HG02763 (cell line): Measurements from ENCODE around the gene IQSEC3.

Experiments
- ATAC-seq: cut with Tn5 transposase; IDR thresholded peaks from one replicate; pipeline ENCODE4 v1.9.1; 2021; ENCODE audit warnings: mild to moderate bottlenecking, moderate library complexity; ENCODE audit not compliant: unreplicated experiment

The IQSEC3 gene

GRCh38 chr12:138171-138897 lies 71.8 kb downstream of the IQSEC3 start:
- ATAC-seq, result no peak

DNA sequence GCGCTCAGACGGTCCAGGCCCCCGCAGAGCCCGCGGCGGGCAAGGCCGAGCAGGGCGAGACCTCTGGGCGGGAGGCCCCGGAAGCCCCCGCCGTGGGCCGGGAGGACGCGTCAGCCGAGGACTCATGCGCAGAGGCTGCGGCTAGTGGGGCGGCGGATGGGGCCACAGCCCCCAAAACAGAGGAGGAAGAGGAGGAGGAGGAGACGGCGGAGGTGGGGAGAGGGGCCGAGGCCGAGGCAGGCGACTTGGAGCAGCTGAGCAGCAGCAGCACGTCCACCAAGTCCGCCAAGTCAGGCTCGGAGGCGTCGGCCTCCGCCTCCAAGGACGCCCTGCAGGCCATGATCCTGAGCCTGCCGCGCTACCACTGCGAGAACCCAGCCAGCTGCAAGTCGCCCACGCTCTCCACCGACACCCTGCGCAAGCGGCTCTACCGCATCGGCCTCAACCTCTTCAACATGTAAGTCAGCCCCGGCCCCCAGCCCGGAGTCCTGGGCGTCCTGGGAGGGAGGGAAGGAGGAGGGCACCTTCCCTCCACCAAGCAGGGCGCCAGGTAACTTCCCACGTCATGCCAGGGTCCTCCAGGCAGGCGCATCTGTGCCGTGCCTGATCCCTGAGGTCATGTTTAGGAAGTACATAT lies 72.4 kb downstream of the IQSEC3 start:
- no peak for ATAC-seq

GRCh38 chr12:139585-139984 lies 73.0 kb downstream of the IQSEC3 start:
- ATAC-seq, result no peak

DNA sequence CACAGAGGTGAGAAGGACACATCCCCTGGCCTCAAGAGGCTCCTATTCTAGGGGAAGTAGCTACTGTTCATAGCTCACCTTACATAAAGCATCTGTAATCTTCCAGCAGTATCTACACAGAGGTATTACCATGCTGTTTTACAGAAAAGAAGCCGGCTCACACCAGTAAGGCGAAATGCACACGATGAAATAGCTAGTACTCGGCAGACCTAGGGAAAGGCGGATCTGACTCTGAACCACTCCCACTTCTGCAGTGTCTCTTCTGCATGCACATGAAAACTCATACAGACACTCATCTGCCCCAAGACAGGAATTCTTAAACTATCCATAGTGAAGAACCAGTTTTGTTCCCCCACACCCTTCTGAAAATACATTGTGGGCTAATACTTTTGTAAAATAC lies 73.6 kb downstream of the IQSEC3 start:
- ATAC-seq, result no peak

DNA sequence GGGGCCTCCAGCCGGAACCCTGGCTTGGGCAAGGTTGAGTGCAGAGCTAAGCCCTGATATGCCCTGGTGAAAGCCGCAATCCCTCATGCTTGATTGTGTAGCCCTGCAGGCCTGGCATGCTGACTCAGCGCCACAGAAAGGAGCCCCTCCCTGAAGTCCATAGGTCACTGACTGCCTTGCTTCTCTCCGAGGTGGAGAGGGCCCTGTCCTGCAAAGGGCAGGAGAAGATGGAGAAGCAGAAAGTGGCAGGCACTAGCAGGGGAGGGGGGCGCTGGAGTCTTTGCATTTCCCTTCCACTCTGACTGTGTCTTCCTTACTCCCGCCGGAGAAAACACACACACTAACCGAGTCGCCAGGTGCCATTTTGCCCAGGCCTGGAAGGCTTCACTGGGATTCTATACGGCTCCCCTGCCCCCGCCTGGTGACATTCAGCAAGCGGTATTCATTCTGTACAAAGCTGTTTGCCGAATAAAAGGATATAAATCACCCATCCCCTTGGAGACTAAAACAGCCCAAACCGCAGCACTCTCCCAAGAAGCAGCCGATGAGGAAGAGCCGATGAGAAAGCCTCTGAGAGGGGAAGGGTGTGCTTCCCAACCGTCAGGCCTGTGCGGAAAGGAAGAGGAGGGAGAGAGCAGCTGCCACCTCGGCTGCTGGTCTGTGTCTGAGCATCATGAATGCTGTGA lies 77.5 kb downstream of the IQSEC3 start:
- ATAC-seq, result no peak

DNA sequence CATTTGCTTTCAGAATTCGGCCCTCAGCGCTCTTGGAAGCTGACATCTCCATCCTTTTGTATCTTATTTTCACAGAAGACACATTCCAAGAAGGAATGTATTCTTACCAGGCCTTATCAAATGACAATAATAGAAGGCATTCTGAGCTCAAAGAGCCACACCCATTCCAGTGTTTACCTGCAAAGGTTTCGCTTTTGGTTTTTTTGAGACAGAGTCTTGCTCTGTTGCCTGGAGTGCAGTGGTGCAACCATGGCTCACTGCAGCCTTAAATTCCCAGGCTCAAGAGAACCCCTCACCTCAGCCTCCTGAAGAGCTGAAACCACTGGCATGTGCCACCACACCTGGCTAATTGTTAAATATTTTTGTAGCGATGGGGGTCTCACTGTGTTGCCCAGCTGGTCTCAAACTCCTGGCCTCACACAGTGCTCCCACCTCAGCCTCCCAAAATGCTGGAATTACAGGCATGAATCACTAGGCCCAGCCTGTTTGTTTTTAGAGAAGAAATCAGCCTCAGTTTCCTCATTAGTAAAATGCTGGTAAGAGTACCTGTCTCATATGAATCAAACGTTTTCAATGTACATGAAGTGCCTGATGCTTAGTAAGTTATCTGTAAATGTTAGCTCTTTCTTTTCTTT lies 78.2 kb downstream of the IQSEC3 start:
- ATAC-seq, result no peak

- no peak for ATAC-seq
These were observed 78.9 kb downstream of the IQSEC3 start for GRCh38 chr12:145369-145960.

DNA sequence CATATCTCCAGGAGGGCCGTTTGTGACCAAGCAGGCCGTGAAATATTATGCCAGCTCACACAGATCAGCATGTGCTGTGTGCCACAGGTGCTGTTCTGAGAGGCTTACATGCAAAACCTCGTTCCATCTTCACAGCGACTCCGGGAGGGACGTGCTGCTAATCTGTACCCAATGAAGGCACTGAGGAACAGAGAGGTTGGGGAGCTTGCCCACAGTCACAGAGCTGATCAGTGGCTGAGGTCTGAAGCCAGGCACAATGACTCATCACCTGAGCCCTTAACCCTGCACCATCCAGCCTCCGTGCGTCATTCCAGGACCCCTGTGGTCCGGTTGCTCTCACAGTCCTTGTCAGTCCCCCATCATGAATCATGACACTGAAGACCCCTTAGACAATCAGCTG lies 80.7 kb downstream of the IQSEC3 start:
- no peak for ATAC-seq

- ATAC-seq, result no peak
These were observed 82.3 kb downstream of the IQSEC3 start for GRCh38 chr12:148676-149416.

GRCh38 chr12:151579-151978 lies 85.0 kb downstream of the IQSEC3 start:
- ATAC-seq, result no peak

- ATAC-seq, result no peak
These were observed 85.9 kb downstream of the IQSEC3 start for GRCh38 chr12:152440-152839.

DNA sequence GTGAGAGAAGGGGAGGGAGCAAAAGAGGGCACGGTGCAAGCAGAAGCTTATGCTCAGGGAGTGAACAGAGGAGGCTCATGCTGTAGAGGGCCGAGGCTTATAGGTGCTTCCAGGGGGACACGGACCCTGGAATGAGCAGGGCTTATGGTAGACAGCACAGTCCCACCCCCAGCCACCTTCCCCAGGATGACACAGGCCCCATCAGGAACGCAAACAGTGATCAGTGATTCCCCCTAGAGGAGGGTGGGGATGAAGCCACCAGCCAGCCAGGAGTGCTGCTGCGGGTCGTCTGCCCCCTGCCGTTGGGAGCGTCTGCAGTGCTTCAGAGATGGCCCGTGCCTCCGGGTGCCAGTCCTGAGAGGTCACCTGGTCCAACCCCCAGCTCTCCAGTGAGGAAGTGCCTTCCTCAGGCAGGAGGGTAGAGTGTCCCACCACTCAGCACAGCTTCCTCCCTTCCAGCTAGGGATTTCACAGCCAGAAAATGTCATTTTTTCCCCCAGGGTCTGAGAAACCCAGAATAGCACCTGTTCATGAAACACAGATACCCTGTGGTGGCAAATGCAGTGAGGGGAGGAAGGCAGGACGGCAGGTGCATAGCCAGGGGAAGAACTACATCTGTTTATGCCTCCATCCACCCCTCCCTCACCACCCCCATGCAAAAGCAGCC lies 86.6 kb downstream of the IQSEC3 start:
- no peak for ATAC-seq

GRCh38 chr12:154058-154457 lies 87.5 kb downstream of the IQSEC3 start:
- no peak for ATAC-seq

DNA sequence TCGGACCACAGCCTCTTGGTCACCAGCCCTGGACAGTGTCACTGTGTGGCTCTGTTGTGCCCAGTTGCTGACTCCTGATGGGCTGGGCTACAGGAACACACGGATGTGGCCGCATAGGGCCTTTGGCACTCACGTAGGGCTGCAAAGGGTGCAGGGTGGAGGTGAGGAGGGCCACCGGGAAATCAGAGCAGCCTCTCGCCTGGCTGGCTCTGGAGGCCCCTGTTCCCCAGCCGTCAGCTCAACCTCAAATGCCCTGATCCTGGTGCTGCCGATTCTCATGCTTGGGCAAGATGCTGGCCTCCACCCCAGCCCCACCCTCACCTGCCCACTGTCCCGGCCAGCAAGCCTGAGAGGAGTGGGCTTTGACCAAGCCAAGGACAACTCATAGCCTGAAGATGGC lies 88.4 kb downstream of the IQSEC3 start:
- no peak for ATAC-seq

DNA sequence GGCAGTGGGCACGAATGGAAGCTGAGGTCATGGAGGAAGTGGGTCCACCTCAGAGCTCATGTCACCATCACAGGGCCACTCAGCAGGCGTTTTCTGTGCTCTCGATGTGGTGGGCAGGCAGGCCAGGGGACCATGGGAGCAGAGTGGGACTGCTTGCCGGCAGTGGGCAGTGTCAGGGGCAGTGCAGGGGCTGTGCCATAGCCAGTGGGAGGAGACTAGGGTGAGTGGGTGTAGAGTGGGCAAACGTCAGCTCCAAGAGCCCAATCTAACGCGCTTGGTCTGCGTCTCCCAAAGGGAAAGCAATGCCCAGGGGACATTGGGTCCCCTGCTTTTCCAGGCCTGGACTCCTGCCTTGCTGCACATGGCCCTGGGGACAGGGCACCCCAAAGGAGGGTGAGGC lies 89.1 kb downstream of the IQSEC3 start:
- ATAC-seq, result no peak

DNA sequence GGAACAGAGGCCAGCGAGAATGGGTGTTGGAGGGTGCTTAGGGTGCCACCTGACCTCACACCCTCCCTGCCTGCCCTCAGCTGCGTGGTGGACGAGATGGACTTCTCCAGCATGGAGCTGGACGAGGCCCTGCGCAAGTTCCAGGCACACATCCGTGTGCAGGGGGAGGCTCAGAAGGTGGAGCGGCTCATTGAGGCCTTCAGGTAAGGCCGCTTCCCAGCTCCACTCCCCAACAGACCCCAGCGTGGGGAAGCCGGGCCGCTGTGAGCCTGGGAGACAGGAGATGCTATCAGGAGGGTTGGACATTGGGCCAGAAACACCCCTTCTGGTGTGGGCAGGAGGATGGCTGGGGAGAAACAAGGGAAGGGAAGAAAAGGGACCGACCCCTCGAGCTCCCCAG lies 90.4 kb downstream of the IQSEC3 start:
- ATAC-seq, result no peak

DNA sequence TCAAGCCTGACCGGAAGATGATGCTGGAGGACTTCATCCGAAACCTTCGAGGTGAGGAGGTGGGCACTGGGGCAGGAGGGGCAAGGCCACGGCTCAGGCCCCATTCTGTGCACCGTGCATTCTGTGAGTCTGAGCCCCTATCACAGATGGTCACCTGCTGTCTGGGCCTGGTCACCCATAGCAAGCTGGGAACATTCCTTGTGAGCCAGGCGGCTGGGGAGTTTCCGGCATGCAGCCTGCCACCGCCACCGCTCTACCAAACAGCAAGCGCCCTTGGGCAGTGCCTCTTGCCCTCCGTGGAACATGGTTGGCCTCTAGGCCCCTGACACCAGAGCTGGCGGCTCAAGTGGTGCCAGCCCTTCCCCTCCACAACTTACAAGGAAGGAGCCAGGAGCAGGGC lies 91.1 kb downstream of the IQSEC3 start:
- ATAC-seq, result no peak

GRCh38 chr12:159156-159782 lies 92.7 kb downstream of the IQSEC3 start:
- no peak for ATAC-seq

DNA sequence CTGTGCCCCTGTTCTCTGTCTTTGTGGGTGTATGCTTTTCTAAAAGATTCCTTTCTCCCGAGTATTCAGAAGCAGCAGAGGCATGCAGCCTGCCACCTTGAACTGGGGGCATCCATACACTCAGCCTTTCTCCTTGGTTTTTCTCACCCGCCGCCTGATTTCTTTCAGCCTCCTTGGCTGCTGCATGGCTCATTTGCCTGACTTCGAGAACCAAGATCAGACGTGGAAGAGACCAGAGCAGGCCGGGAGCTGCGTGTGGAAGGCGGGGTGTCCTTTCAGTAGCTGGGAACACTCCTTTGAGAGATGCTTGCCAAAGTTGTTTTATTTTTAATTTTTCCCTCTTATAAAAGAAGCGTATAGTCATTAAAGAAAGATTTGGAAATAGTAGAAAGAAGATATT lies 94.3 kb downstream of the IQSEC3 start:
- no peak for ATAC-seq

DNA sequence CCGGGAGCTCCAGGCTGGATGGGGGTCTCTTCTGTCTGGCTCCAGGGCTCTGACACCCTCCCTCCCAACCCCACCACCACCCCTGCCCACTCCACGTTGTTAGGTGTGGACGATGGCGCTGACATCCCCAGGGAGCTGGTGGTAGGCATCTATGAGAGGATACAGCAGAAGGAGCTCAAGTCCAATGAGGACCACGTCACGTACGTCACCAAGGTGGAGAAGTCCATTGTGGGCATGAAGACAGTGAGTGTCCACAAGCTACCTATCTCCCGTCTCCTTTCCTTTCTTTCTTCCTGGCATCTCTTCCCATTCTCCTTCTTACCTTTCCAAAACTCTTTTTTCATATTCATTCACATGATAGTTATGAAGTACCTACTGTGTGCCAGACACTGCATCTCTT lies 95.3 kb downstream of the IQSEC3 start:
- no peak for ATAC-seq
